Activated naive CD8-positive, alpha-beta T cell (primary cell): ENCODE measurements around the gene BABAM2.

ENCODE experiments used
- H3K27ac Mint-ChIP-seq: one replicate; pipeline ENCODE4 v1.8.0; 2021; ENCODE audit warnings: mixed read lengths
- H3K27me3 Mint-ChIP-seq: one replicate; pipeline ENCODE4 v1.8.0; 2021; ENCODE audit warnings: mixed read lengths
- H3K36me3 Mint-ChIP-seq: one replicate; pipeline ENCODE4 v1.8.0; 2021; ENCODE audit warnings: mixed read lengths
- H3K4me1 Mint-ChIP-seq: one replicate; pipeline ENCODE4 v1.8.0; 2021; ENCODE audit warnings: low read depth, mixed read lengths
- H3K4me3 Mint-ChIP-seq: one replicate; pipeline ENCODE4 v1.8.0; 2021; ENCODE audit warnings: mild to moderate bottlenecking, mixed read lengths
- H3K9me3 Mint-ChIP-seq: one replicate; pipeline ENCODE4 v1.8.0; 2021; ENCODE audit warnings: low read depth, mixed read lengths

The BABAM2 gene

DNA sequence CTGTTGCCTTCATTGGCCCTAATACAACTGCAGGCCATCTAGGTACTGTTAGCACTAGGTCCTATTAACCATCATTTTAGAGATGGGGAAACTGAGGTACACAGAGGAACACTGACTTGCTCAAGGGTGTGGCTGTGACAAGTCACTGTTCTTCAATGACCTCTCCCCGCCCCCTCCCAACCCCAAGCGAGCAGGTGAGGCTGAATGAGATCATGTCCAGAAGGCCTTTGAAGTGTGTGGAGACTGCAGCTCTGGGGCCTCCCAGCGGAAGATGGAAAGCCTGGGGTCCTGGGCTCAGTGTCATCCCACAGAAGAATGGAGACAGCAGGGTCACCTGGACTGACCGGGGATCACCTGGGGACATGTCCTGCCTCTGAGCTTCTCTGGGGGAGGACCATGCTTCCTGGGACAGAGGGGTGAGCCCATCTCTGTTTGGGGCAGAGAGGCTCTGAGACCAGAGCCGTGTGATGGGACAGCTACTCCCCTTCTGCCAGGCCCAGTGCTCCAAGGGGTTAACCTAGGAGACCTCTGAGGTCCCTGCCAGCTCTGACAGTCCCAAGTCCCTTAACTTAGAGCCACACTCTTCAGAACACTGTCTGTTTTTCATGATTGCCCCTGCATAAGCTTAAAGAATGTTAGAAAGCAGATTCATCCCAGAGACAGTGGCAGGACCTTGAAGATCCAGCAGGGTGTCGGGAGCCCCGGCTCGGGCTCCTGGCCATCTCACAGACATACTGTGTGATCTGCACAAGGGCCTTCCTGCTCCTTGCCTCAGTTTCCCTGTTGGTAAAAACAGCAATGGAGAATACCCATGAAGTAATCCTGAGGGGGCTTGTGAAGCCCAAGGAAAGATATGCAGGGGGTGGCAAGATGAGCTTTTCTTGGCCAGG is 485.5 kb downstream of the BABAM2 start:
- H3K27ac Mint-ChIP-seq: no peak overlapping the region
- no peak overlapping the region for H3K4me3 Mint-ChIP-seq
- no peaks in the 10 kb centered on the region for H3K27me3 Mint-ChIP-seq
- H3K9me3 Mint-ChIP-seq: no peaks in the 10 kb centered on the region
- H3K36me3 Mint-ChIP-seq: no peaks in the 10 kb centered on the region
- peaks cover 17% of the 10 kb centered on the region for H3K4me1 Mint-ChIP-seq

DNA sequence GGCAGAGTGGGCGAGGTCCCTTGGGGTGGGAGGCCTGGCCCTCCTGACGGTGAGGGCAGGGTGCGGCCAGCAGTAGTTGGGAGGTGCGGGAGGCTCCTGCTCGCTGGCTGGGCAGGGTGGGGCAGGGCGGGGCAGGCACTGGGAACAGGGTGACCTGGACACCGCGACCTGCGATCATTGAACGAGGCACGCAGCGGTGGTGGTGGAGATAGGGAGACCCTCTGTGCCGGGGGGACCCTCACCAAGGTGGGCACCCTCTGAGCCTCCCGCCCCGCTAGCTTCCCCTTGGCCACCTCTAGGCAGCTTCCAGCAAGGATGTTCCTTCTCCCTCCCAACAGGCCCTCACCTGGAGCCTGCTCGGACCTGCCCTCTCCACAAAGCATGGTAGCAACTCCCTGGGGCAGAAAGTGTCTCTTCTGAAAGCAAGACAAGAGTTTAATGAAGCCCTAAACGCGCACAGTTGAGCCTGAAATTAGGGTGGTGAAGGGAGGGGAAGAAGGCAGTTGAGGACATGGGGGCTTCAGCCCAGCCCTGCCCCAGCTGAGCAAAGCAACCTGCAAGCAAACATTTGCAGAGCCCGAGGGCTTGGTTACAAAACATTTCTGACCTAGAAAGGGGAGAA is 486.8 kb downstream of the BABAM2 start:
- H3K9me3 Mint-ChIP-seq: no peaks in the 10 kb centered on the region
- H3K27me3 Mint-ChIP-seq: no peaks in the 10 kb centered on the region
- H3K36me3 Mint-ChIP-seq: no peaks in the 10 kb centered on the region
- no peak overlapping the region for H3K27ac Mint-ChIP-seq
- H3K4me3 Mint-ChIP-seq: no peak overlapping the region
- H3K4me1 Mint-ChIP-seq: peaks cover 17% of the 10 kb centered on the region

DNA sequence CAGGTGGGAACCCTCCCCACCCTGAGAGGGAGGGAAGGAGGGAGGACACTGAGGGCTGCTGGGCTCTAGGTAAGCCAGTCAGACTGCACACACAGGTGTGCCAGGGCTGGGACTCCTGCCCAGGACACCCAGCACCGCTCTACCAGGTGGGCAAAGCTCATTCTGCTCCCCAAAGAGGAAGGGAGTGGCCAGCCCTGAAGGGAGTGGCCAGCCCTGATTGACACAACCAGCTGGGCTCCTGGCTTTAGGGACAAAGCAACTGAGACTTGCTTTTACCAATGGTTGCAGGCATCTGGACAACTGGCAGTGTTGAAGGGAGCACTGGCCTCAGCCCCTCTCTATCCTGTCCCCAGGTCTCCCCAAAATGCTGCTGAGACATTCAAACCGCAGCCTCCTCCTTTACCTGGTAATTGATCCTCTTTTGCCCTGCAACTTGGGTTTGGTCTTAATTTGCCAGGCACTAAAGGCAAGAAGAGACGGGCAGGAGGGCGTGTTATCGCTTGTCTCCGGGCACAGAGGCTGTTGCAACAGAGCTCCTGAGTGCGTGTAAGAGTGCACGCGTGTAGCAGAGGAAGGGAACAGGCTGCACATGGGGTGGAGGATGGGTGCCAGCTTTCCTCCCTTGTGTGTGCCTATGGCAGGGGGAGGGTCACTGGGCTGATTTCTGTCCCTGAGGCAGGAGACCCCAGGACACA is 487.6 kb downstream of the BABAM2 start:
- H3K4me1 Mint-ChIP-seq: peaks cover 20% of the 10 kb centered on the region
- H3K27ac Mint-ChIP-seq: no peak overlapping the region

DNA sequence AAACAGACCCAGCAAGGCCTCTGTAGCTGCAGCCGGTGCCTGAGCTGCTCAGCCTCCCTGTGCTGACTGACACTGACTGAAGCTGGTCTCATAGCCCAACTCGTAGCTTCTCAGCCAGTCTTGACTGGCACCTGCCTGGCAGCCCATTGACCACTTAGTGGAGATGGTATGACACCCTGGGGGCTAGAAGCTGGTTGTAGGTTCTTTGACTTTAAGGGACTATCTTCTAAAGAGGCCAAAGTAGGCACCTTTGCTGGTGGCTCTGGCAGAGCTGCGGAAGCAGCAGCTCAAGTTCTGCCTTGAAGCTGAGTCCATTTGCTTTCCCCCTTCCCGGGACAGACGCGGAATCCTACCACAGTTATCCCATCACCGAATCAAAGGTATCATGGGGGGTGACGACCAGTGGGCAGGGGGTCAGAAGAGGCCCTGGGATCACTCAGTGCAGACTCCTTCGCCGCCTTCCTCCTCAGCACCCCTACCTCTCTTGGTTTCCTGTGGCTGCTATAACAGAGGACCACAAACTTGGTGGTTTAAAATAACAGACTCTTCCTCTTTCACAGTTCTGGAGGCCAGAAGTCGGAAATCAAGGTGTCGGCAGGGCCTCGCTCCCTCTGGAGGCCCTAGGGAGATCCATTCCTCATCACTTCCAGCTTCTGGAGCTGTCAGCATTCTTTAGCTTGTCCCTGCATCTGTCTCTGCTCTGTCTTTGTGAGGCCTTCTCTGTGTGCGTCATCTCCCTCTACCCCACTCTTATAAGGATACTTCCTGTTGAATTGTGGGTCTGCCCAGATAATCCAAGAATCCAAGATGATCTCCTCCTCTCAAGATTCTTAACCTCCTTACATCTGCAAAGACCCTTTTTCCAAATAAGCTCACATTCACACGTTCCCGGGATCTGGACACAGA is 488.4 kb downstream of the BABAM2 start:
- Mint-ChIP-seq H3K9me3 (no peaks in the 10 kb centered on the region), H3K4me1 (peaks cover 21% of the 10 kb centered on the region), H3K4me3 (no peak overlapping the region), H3K27ac (no peak overlapping the region), H3K36me3 (no peaks in the 10 kb centered on the region), H3K27me3 (no peaks in the 10 kb centered on the region)

More for the DNA sequence above, 487.6 kb downstream of the BABAM2 start:
- H3K4me3 Mint-ChIP-seq: no peak overlapping the region
- no peaks in the 10 kb centered on the region for H3K36me3 Mint-ChIP-seq
- no peaks in the 10 kb centered on the region for H3K9me3 Mint-ChIP-seq
- H3K27me3 Mint-ChIP-seq: no peaks in the 10 kb centered on the region

DNA sequence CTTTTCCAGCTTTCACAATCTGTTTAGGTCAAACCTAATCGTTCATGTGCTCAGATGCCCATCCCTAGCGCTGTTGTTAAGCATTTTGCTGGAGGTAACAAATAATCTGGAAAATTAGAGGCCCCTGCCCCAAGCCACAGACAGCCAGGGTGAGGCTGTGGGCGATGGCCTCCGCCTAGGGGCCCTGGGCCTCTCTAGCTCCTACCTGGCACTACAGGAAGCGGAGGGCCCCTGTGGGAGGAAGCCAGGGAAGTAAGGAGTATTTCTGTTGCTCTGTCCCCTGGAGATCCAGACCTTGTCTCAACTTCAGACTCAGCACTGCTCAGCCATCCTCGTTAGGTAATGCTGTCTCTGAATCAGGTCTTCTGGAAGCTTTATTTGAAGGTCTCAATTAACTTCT is 489.7 kb downstream of the BABAM2 start:
- peaks cover 21% of the 10 kb centered on the region for H3K4me1 Mint-ChIP-seq
- H3K9me3 Mint-ChIP-seq: no peaks in the 10 kb centered on the region
- no peak overlapping the region for H3K27ac Mint-ChIP-seq
- H3K27me3 Mint-ChIP-seq: no peaks in the 10 kb centered on the region
- no peaks in the 10 kb centered on the region for H3K36me3 Mint-ChIP-seq
- H3K4me3 Mint-ChIP-seq: no peak overlapping the region

DNA sequence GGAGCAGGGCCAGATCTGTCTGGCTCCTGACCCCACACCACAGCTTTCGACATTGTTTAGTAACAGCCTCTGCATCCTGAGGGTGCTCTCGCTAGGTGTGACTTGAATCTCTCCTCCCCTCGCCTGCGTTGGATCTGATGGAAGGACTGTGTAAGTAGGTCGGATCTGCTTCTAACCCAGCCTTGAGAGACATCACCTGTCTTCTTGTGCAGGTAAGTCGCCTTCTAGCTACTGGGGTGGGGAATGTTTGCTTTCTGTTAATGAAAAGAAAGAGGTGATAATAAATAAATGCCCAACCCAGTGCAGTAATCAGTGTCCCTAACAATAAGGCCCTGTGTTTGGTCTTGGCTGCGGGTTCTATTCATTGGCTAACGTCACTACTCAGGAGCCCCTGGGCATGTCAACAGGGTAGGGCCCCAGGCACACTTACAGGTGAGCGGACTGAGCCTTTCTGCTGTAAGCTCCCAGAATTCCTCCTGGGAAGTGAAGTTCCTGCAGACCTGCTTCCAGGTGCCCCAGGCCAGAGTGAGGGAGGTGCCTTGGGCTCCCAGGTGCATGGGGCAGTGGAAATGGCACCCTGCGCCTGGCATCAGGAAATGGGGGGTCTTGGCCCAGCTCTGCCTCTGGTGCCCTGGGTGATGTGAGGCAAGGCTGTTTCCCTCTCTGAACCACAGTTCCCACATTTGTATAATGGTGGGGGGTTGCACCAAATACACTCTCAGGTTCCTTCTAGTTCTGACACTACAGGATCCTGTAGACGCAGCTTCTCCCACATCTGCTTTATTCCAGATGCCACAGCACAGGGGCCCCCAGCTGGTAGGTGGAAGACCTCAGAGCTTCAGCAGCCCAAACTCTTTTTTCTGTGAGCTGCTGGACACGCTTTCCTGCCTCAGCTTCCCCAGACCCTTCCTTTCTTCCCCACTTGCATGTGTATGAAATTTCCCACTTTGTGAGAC is 491.0 kb downstream of the BABAM2 start:
- Mint-ChIP-seq H3K9me3 (no peaks in the 10 kb centered on the region), H3K4me3 (no peak overlapping the region), H3K27ac (no peak overlapping the region), H3K36me3 (no peaks in the 10 kb centered on the region), H3K27me3 (no peaks in the 10 kb centered on the region), H3K4me1 (peaks cover 21% of the 10 kb centered on the region)

DNA sequence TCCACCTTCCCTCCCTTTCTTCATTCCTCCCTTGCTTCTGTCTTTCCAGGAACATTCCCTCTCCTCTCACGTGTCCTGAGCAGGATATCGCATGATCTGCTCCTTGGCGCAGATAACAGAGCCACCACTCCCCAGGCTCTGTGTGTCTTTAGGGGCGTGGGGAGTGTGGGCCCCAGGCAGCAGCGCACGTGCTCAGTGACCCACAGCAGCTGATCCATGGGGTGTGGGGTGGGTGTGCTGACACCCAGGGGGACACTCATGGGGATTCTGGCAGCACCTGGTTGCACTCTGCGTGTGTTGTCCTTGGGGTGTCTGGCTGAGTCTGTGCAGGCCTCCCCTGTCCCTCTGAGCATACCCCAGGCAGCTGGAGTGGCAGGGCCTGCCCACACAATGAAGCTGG is 492.2 kb downstream of the BABAM2 start:
- Mint-ChIP-seq H3K4me1 (peaks cover 27% of the 10 kb centered on the region), H3K4me3 (no peak overlapping the region), H3K9me3 (no peaks in the 10 kb centered on the region), H3K27ac (no peak overlapping the region), H3K27me3 (no peaks in the 10 kb centered on the region), H3K36me3 (no peaks in the 10 kb centered on the region)

DNA sequence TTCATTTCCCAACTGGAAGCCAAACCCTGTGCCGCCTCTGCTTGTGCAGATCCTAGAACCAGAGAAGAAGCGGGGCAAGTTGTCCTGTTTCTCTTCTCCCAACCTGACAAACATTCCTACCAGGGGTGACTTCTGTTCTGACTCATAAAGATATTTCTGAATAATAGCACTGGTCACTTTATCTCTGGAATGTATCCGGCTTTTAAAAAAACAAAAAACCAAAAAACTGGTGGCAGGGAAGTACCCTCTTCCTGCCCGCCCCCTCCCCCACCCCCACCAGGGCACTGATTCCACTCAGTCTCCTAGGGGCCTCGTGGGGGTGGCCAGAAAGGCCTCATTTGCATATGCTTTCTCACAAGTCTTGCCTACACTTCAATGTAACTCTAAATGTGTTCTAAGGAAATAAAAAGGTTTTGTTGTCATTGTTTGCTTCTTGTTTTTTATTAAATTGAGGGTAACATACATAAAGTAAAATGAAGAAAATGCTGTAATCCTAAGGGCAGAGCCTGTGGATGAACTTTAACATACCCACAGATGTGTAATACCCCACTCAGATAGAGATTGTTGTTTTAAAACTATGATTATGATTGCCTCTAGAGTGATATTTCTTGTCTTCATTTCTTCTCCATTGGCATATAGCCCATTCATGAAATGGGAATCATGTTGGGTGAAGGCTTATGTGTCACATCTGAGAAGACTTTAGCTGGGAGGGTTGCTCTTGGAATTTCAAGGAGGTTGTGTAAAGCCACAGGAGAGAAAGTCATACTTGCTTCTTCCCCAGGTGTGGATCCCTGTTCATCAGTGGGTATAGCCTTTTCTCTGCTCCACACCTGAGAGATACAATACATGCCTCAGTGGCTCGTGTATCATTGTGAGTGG is 496.8 kb downstream of the BABAM2 start:
- peaks cover 28% of the 10 kb centered on the region for H3K4me1 Mint-ChIP-seq
- no peaks in the 10 kb centered on the region for H3K36me3 Mint-ChIP-seq
- H3K4me3 Mint-ChIP-seq: no peak overlapping the region
- H3K27ac Mint-ChIP-seq: no peak overlapping the region
- no peaks in the 10 kb centered on the region for H3K9me3 Mint-ChIP-seq
- no peaks in the 10 kb centered on the region for H3K27me3 Mint-ChIP-seq
